GM19025 (cell line): ENCODE data around the gene AGPAT3.

Source experiments
- ATAC-seq: cut with Tn5 transposase; IDR thresholded peaks from one replicate; pipeline ENCODE4 v1.9.1; 2021; ENCODE audit warnings: mild to moderate bottlenecking, low read depth, moderate library complexity; ENCODE audit not compliant: unreplicated experiment

Gene AGPAT3

GRCh38 chr21:43919283-43919682 lies 54.3 kb downstream of the AGPAT3 start:
- no peak for ATAC-seq

GRCh38 chr21:43919871-43920801 lies 55.1 kb downstream of the AGPAT3 start:
- ATAC-seq, result no peak

GRCh38 chr21:43921571-43921978 lies 56.6 kb downstream of the AGPAT3 start:
- no peak for ATAC-seq

GRCh38 chr21:43921979-43922945 lies 57.2 kb downstream of the AGPAT3 start:
- ATAC-seq, result no peak

- ATAC-seq, result no peak
Measured at GRCh38 chr21:43922949-43923348, 57.9 kb downstream of the AGPAT3 start.

GRCh38 chr21:43923391-43923790 lies 58.4 kb downstream of the AGPAT3 start:
- no peak for ATAC-seq

GRCh38 chr21:43924421-43925095 lies 59.5 kb downstream of the AGPAT3 start:
- ATAC-seq, result no peak

GRCh38 chr21:43925096-43925481 lies 60.1 kb downstream of the AGPAT3 start:
- no peak for ATAC-seq

- ATAC-seq, result no peak
Measured at GRCh38 chr21:43925609-43926008, 60.6 kb downstream of the AGPAT3 start.

GRCh38 chr21:43926196-43926595 lies 61.2 kb downstream of the AGPAT3 start:
- ATAC-seq, result no peak

GRCh38 chr21:43927591-43928221 lies 62.7 kb downstream of the AGPAT3 start:
- no peak for ATAC-seq

GRCh38 chr21:43928222-43929125 lies 63.5 kb downstream of the AGPAT3 start:
- ATAC-seq, result no peak

- no peak for ATAC-seq
Measured at GRCh38 chr21:43929217-43929971, 64.4 kb downstream of the AGPAT3 start.

- no peak for ATAC-seq
Measured at GRCh38 chr21:43930074-43930847, 65.2 kb downstream of the AGPAT3 start.

- ATAC-seq, result no peak
Measured at GRCh38 chr21:43930848-43931375, 65.9 kb downstream of the AGPAT3 start.

- no peak for ATAC-seq
Measured at GRCh38 chr21:43931489-43931888, 66.5 kb downstream of the AGPAT3 start.

- ATAC-seq, result no peak
Measured at GRCh38 chr21:43932005-43932404, 67.0 kb downstream of the AGPAT3 start.
